Nucleus accumbens (tissue), 56 donors: ENCODE measurements around the gene CERK.

ENCODE experiments used
- DNase-seq, 56 donors: peaks; one replicate each; lab custom pipeline; 2025; lab: John Stamatoyannopoulos, UW

CERK gene

GRCh38 chr22:46766611-46767010, 28.6 kb upstream of the CERK start:
- DNase-seq = no peak

DNA sequence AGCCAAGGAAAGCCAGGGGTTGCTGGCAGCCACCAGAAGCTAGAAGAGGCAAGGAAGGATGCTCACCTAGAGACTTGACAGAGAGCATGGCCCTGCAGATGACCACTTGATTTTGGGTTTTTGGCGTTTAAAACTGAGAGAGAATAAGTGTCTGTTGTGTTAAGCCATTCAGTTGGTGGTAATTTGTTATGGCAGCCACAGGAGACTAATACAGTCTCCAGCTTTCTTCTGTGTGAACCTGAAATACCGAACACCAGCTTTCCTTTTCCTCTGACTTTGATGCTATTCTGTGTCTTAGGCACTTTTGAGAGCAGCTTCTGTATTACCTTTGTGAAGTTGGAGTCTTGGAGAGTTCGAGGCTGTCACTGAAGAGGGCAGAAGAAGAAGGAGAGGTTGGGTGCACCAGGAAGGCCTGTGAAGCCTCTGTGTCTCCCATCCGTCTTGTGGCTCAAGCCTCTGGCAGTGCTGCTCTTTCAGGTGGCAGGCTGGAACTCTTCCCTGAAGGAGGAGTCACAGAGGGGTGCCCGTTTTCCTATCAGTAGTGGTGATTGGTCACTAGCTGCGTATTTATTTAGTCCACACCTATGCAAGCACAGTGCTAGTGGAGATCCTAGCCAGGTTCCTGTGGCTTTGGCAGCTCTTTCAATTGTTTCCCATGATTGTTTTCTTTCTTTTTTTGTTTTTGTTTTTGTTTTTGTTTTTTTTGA, 26.9 kb upstream of the CERK start:
- no peak for DNase-seq

DNA sequence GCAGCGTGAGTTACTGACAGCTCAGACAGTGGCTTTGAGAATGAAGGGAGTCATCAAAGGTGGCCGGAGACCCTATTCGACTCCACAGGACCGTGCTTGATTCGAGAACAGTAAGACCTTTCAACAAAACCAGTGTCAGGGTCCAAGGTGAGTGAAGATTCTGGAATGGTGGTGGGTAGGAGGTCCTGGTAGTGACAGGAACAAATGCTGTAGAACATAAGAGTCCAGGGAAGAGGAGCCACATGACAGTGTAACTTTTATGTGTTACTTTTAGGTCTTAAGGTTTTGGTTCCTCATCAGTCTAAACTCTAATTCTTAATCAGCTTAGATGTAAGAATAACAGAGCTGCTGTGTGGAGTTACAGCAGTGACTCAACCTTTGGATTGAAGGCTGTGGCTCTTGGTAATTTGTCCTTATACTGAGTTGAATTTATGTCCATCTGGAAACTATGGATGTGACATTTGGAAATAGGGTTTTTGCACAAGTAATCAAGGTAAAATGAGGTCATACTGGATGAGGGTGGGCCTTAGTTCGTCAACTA, 26.2 kb upstream of the CERK start:
- DNase-seq = no peak

GRCh38 chr22:46763051-46763705, 25.1 kb upstream of the CERK start:
- peak in 2 of 56 donors; percentile 19 to 63 for DNase-seq

GRCh38 chr22:46762238-46763050, 24.4 kb upstream of the CERK start, which contains the start of gene TBC1D22A:
TSS of gene TBC1D22A (plus strand) at chr22:46762650. CDS start at chr22:46762787, 137 bp downstream.
- DNase-seq = peak; percentile 23 to 96 (median 89)

- no peak for DNase-seq
These were observed 23.6 kb upstream of the CERK start for GRCh38 chr22:46761539-46762237.

DNA sequence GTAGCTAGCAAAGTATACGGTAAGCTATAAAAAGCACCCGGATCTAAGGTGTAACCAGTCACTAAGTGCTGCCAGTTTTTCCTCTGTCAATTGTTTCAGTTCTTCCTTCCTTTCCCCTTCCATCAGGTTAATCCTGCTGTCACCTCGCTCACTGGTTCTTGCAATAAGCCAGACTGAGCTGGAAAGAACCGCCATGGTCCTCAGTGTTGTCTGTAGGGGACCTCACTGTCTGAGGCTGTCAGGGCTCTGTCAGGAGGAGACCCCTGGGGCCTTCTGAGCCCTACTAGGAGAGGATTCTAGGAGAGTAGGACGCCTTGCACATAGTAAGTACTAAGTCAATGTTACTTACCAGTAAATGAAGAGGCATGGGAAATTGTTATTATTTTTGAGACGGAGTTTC, 23.0 kb upstream of the CERK start:
- DNase-seq = no peak

- DNase-seq = peak in 14 of 56 donors; percentile 10 to 49 (median 29)
These were observed 20.8 kb upstream of the CERK start for GRCh38 chr22:46758867-46759290.

DNA sequence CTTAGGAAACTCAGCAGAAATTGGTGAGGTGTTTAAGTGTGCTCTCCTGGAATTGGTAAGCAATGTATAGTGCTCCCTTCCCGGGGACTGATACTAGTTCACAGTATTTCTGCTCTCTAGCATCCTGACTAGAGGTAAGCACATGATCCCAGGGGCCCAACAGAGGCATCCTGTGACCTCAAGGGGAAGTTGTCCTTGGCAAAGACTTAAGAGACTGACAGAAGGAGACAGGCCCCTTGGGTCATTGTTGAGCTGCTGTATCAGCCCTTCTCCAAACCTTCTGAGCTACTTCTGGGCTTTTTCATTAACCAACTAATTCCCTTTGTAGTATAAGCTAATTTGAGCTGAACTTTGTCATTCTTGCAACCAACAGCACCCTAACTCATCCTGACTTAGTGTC, 20.1 kb upstream of the CERK start:
- DNase-seq = no peak

DNA sequence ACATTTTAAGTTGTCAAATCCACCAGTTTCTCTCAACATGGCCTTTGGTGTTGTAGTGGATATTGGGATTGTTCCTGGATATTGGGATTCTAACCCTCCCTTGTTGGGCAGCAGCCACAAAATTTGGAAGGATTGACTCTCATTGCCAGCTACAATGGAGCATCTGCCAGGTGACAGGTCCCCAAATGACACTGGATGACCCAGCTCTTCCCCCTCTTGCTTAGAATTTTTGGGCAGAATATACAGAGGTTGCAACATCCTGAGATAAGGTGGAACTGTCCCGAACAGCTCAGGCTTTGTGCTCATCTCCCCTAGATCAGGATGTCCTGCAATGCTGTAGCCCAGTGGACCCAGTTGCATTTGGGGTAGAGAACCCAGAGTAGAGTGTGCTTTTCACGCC, 19.1 kb upstream of the CERK start:
- no peak for DNase-seq

DNA sequence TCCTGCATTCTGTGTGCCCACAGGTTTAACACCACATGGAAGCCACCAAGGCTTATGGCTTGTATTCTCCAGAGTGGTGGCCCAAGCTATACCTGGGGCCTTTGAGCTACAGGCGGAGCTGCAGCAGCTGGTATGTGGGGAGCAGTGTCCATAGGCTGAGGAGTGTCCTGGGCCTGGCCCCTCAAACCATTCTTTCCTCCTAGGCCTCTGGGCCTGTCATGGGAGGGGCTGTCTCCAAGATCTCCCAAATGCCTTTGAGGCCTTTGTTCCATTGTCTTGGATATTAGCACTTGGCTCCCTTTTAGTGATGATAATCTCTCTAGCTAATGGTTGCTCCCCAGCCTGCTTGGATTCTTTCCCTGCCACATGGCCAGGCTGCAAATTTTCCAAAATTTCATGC, 18.0 kb upstream of the CERK start:
- DNase-seq = no peak

GRCh38 chr22:46755525-46755924, 17.5 kb upstream of the CERK start:
- DNase-seq = no peak

GRCh38 chr22:46754826-46755225, 16.8 kb upstream of the CERK start:
- no peak for DNase-seq

DNA sequence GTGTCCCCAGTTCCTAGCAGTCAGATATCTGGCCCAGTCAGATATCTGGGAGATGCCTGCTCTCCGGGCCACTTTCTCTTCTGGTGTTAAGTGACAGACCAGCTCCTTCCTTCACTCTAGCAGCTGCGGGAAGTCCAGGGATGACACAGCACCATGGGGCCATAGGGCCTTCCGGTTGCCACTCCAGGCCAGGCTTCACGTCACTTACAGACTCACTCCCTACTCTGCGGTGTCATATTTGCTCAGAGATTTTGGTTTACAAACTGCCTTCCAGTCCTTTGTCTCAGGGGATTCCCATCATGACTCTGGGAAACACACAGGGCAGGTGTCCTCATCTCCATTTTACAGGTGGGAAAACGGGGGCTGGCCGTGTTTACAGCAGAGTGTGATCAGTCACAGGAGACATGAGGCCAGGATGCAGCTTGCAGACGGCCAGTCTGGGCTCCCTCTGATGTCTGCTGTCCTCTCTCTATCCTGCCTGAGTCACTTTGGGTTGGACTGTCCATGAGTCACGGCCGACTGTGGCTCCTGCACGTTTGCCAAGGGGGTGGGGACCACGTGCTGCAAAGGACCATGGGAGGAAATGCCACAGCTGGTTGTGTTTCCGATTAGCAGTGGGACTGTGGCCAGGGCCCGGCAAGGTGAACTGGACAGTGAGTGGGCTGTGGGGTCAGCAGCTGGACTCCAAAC, 16.2 kb upstream of the CERK start:
- no peak for DNase-seq

DNA sequence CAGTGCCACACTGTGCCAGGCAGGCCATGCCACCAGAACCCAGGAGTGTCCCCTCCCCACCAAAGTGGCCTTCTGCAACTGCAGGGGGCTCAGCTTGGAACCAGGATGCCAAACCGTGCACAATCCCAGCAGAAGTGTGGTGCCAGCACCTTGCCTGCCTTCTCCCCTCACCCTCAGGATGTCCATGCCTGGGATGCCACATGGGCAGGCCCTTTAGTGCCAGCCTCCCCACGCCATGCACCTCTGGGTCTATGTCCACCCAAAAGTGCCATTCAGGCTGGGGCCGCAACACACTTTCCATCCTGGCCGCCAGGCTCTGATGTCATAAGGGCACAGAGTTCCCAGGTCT, 15.7 kb upstream of the CERK start:
- DNase-seq = no peak

DNA sequence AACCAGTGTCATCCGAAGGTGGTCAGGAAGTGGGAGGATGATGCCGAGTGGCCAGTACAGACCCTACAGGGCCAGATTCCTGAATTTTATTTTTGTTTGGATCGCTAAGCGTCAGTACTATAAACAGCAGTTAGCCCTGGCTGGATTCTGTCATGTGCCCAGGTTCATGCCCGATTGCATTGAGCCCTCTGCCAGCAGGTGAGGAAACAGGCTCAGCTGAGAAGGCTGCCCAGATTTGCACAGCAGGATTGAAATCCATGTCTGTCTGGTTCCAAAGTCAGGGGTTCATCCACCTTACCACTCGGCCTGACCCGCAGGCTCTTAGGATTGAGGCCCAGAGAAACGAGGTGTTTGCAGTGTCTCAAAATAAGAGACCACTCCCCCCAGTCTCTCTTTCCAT, 15.3 kb upstream of the CERK start:
- no peak for DNase-seq

DNA sequence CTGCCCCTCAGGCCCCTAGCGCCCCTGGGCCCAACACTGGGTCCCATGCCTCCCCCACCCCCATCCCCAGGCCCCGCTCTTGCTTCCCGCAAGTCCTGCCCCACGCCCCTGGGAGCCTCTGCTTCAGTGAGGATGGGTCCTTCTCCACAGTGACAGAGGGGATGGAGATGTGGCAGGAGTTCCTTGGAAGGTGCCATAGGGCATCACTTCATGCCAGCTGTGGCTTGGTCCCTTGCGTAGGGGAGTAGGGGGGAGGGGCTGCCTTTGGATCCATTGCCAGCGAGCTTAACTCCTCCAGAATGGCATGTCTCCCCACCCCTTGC, 14.9 kb upstream of the CERK start:
- no peak for DNase-seq

- no peak for DNase-seq
These were observed 14.4 kb upstream of the CERK start for GRCh38 chr22:46752286-46752987.

DNA sequence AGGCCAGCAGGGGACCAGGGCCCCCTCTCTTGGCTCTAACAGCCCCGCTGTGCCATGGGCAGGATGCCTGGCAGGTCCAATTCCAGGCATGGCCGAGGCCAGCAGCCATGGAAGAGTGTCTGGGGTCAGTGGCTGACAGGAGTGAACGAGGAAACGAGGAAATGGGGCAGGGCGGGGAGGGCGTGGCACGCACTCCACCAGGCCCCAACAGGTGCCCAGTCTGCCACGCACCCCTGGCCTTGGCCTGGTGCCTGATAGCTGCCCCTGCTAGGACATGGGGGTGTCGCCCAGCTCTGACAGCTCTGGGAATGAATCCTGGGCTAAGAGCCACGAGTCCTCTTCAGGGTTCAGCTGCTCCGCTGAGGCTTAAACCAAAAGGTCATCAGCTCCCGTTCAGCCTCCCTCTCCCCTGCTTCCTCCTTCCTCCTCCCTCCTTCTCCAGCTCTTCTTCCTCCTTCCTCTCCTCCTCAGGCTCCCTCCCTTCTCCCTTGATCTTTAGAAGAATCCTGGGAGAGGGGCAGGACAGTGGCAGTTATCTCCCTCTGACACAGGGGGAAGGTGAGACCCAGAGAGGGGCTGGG, 12.9 kb upstream of the CERK start:
- DNase-seq = no peak
